T47D (cell line): ENCODE data around the gene DAPK1.
"Not testable (repeated sequence)": the region's sequence is repeated elsewhere in the genome, so short reads cannot be mapped to it uniquely, and the experiment has no call there.

ENCODE experiments used
- DNase-seq, 2 experiments: peaks; one replicate each; pipeline versions ENCODE4 v3.0.0 to v3.0.0-alpha.2; 2011 to 2012; ENCODE audit warnings: low read depth in 1 of 2, low spot score in 1 of 2
- JUND ChIP-seq: IDR thresholded peaks from 2 replicates; pipeline ENCODE4 v1.6.1; 2012; ENCODE audit warnings: low read depth
- in situ Hi-C: cut with HindIII; loops from 2 replicates; pipeline ENCODE4 v1.10.0; 2016; ENCODE audit warnings: low sequenced_read_pairs, low pct_unique_long_range_greater_than_20kb

Gene DAPK1

DNA sequence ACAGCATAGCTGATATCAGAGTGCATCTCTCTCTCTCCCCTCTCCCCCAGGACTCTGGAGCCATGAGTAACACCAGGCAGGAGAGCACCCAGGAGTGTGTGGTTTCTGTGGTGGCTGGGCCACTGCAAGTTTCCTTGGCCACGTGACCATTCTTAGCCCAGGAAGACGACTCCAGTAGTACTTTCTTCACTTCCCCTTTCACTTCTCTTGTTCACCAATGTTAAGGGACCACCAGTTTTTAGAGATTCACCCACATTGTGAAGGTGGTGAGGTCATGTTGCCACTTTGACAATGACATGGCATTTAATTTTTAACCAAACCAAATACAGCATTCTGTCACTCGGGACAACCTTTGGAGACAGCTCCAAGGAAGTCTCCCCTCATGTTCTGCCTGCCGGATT lies 17.9 kb upstream of the DAPK1 start:
- TF ChIP-seq JUND: no peak
- in situ Hi-C loops: no loop called here
- DNase-seq: no peak

DNA sequence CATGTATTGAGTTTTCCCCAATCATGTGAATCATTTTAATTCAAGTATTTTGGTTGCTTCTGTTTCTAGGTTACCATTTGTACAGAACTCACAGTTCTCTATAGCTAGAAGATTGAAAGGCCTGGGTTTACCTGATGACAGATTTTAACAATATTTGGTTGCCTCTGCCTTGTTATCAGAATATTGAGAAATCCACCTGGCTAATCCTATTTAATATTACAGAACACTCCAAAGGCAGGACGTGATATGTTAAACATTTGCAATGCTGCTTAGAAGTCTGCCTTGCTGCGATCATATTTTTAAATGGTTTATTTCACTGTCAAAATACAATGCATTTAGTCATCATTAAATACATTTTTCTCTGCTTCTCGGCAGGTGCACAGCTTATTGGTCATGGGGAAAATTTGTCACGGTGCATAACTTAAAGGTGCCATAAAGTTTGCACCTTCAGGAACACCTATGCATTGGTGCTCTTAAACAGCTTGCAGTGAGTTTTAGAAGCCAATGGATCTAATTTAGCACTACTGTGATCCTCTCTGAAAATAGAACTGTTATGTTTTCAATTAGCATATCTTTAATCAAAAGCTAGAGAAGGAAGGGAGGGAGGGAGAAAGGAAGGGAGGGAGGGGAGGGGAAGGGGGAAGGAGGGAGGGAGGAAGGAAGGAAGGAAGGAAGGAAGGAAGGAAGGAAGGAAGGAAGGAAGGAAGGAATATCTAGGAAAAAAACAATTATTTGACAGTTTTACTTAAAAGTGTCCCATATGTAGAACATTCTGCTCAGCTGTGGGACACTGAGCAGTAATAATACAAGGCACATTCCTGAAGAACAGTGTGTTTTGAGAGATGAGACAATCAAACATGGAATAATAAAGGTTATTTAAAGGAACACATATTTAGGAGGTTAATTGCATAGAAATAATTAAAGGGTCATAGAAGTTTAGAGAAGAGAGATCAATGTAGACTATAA lies 15.5 kb upstream of the DAPK1 start:
- no peak for DNase-seq
- in situ Hi-C loops: no loop called here
- TF ChIP-seq JUND: no peak

- in situ Hi-C loops: no loop called here
- no peak for TF ChIP-seq JUND
- DNase-seq: no peak
Measured at GRCh38 chr9:87490225-87490624, 7.4 kb upstream of the DAPK1 start.

- in situ Hi-C loops: no loop called here
- TF ChIP-seq JUND: no peak
- DNase-seq: no peak
Measured at GRCh38 chr9:87490907-87491306, 6.8 kb upstream of the DAPK1 start.

GRCh38 chr9:87491523-87491922 lies 6.1 kb upstream of the DAPK1 start:
- no peak for TF ChIP-seq JUND
- no peak for DNase-seq
- in situ Hi-C loops: no loop called here

- TF ChIP-seq JUND: no peak
- in situ Hi-C loops: no loop called here
- no peak for DNase-seq
Measured at GRCh38 chr9:87492642-87493041, 5.0 kb upstream of the DAPK1 start.

GRCh38 chr9:87494970-87495471 lies 2.6 kb upstream of the DAPK1 start:
- in situ Hi-C loops: no loop called here
- TF ChIP-seq JUND: no peak
- DNase-seq: no peak

DNA sequence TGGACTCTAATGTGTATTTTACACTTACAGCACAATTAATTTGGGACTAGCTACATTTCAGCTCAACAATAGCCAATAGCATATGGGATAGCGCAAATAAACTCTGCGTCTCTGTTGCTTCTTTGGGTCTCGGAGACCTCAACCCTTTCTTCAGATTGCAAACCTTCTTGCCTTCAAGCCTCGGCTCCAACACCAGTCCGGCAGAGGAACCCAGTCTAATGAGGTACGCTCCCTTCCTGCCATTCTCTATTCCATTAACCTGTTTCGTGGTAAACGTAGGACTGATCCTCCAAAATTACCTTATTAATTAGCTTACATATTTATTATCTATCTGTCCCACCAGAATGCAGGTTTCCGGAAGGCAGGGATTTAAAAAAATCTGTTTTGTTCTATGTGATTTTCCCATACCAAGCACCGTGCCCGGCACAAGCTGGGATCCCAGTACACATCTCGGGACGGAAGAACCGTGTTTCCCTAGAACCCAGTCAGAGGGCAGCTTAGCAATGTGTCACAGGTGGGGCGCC lies 525 bp upstream of the DAPK1 start:
- no peak for DNase-seq
- TF ChIP-seq JUND: no peak
- in situ Hi-C loops: no loop called here

GRCh38 chr9:87498046-87498810 lies 561 bp downstream of the DAPK1 start:
- no peak for DNase-seq
- no peak for TF ChIP-seq JUND
- in situ Hi-C loops: no loop called here

GRCh38 chr9:87498811-87499360 lies 1.2 kb downstream of the DAPK1 start:
- DNase-seq: no peak
- no peak for TF ChIP-seq JUND
- in situ Hi-C loops: no loop called here

DNA sequence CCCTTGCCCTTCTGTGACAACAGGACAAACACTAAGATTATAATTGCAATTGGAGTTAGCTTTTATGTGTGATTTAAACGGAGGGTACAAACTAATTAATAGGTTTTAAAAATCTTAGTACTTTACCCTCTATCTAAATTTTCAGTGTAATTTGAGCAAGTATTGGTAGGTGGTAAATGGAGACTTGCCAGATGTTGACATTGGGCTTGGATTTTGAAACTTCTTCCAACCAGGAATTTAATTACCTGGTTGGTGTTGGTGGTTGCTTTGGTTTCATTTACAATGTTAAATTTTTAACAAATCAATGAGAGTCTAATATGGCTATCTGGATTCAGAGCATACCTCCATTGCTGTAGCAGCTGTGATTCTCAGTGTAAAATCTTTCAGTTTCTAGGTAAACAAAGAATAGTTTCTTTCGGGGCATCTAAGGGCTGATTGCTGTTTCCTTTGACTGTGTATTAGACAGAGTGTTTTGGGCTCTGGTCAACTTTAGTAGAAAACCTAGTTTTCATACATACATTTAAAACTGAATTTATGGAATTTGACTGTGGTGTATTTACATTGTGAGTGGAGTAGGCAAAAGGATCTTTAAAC lies 1.9 kb downstream of the DAPK1 start:
- in situ Hi-C loops: no loop called here
- no peak for DNase-seq
- TF ChIP-seq JUND: no peak

- in situ Hi-C loops: no loop called here
- TF ChIP-seq JUND: no peak
- DNase-seq: no peak
Measured at GRCh38 chr9:87500491-87501270, 3.0 kb downstream of the DAPK1 start.

- in situ Hi-C loops, DNase-seq: not testable (repeated sequence)
Measured at GRCh38 chr9:87501271-87501656, 3.6 kb downstream of the DAPK1 start.
